WERI-Rb-1 (cell line): ENCODE data around the gene GADL1.
A peak's percentile ranks its signal among the peaks of the same experiment; 100 is the strongest.

Experiments
- DNase-seq: peaks from one replicate; pipeline ENCODE4 v3.0.0-alpha.2; 2020
- H3K27ac ChIP-seq: fragments of 250-450 bp; sonication (Bioruptor Pico); 2 replicates; pipeline ENCODE4 v1.5.1; 2020; ENCODE audit warnings: mild to moderate bottlenecking, moderate library complexity
- H3K27me3 ChIP-seq: fragments of 250-450 bp; sonication (Bioruptor Pico); 2 replicates; pipeline ENCODE4 v1.5.1; 2021; ENCODE audit warnings: mild to moderate bottlenecking, low read depth, moderate library complexity; ENCODE audit not compliant: insufficient read depth, severe bottlenecking
- H3K36me3 ChIP-seq: fragments of 250-450 bp; sonication (Bioruptor Pico); 2 replicates; pipeline ENCODE4 v1.5.1; 2020; ENCODE audit warnings: mild to moderate bottlenecking, moderate library complexity
- H3K4me3 ChIP-seq: 2 replicates; pipeline ENCODE4 v1.5.1; 2011; ENCODE audit warnings: low read depth, mild to moderate bottlenecking, control low read depth, low read length
- H3K9me3 ChIP-seq: fragments of 250-450 bp; sonication (Bioruptor Pico); 2 replicates; pipeline ENCODE4 v1.5.1; 2021; ENCODE audit warnings: mild to moderate bottlenecking, moderate library complexity; ENCODE audit not compliant: severe bottlenecking
- TF ChIP-seq, protein P1 (sequence below): IDR thresholded peaks from 2 replicates; pipeline ENCODE4 v1.5.1; 2011; ENCODE audit warnings: low read depth, mild to moderate bottlenecking, control low read depth, inconsistent platforms, low read length

GADL1 gene

DNA sequence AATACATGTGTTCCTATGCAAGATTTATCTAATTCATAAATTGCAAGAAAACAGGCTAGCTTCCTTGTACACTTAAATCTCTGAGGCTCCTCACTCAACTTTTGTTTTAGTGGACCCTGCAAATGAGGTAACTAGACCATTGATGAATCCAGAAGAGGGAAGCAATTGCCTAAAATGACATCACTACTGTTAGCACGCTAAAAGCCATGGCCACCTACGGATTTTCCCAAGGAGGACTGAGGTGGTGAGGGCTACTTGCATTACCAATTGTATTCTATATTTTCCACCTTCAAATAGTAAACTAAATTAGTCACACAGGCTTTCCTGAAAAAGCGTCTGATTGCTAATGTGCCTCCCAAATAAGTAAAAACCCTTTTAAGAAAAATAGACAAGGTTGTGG is 140.7 kb downstream of the GADL1 start:
- no peak overlapping the region for H3K27ac ChIP-seq
- no peaks in the 10 kb centered on the region for H3K36me3 ChIP-seq
- no peak overlapping the region for H3K4me3 ChIP-seq
- no peaks in the 10 kb centered on the region for H3K9me3 ChIP-seq
- no peaks in the 10 kb centered on the region for H3K27me3 ChIP-seq
- TF ChIP-seq, protein P1, sequence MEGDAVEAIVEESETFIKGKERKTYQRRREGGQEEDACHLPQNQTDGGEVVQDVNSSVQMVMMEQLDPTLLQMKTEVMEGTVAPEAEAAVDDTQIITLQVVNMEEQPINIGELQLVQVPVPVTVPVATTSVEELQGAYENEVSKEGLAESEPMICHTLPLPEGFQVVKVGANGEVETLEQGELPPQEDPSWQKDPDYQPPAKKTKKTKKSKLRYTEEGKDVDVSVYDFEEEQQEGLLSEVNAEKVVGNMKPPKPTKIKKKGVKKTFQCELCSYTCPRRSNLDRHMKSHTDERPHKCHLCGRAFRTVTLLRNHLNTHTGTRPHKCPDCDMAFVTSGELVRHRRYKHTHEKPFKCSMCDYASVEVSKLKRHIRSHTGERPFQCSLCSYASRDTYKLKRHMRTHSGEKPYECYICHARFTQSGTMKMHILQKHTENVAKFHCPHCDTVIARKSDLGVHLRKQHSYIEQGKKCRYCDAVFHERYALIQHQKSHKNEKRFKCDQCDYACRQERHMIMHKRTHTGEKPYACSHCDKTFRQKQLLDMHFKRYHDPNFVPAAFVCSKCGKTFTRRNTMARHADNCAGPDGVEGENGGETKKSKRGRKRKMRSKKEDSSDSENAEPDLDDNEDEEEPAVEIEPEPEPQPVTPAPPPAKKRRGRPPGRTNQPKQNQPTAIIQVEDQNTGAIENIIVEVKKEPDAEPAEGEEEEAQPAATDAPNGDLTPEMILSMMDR = no peak
- no peak for DNase-seq

DNA sequence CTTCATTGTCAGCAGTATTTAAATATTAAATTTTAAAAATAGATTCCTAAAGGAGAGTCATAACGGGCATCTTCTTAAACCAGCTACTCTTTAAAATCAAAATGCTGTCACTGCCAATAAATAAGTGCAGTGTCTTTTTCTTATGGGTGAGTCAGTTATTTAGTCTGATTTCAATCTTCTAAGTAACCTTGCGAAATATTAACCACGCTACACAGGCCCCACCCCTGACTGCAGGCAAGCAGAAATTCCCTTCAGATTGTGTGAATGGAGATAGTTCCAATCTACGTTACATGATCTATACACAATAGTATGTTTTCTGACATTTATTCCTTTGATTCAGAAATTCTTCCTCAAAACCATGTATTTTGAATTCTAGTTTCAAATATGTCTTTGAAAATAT is 141.5 kb downstream of the GADL1 start:
- Histone ChIP-seq H3K27me3 (no peaks in the 10 kb centered on the region), H3K36me3 (no peaks in the 10 kb centered on the region), H3K9me3 (no peaks in the 10 kb centered on the region), H3K27ac (no peak overlapping the region), H3K4me3 (no peak overlapping the region)
- TF ChIP-seq, protein P1 = no peak
- DNase-seq = no peak

DNA sequence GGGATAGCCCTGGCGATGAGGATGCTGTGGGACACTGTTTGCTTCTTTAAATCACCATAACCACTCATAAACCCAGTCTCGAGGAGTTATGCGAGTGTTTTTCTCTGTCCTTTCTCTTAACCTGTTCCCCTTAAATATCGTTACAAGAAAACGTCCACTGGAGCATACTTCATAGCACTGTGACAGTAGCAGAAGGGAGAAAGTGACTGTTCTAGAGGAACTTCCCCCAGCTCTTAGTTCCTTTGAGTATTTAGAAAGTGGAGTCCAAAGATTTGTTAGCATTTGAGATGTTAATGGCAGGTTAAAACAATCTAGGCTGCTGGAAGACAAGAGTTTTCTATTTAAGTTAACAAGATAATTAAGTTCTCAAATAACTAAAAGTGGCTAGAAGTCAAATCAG is 142.0 kb downstream of the GADL1 start:
- no peaks in the 10 kb centered on the region for H3K9me3 ChIP-seq
- H3K27me3 ChIP-seq = no peaks in the 10 kb centered on the region
- H3K36me3 ChIP-seq = no peaks in the 10 kb centered on the region
- DNase-seq = no peak
- TF ChIP-seq, protein P1 = no peak
- no peak overlapping the region for H3K27ac ChIP-seq
- no peak overlapping the region for H3K4me3 ChIP-seq

DNA sequence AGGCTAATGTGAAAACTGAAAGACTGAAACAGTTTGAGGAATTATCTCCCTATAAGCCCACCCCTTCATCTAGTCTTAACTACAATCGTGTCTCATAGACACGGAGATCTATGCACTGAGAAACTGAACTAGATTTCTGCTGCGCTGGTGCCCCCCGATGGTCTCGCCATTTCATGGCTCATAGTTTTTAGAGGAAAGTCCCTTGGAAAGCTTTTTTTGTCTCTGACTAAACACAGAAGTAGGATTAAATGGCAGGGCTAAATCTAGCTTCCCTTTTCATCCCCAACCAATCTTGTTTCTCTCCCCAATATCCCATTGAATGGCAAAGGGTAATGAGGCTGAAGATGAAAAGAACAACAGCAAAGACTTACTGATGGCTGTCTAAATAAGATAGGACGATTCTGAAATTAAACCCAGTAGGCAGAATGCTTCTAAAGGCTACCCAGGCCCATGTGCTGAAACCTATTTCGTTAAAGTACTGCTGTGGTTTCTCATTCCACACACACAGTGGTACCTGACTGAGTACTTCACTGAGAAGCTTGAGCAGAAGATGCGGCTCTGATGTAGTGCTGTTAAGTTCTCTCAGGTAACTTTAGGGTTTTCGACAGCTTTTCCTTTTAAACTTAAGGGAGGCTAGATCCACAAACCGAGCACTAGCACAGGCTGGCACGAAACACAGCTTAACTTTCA is 142.7 kb downstream of the GADL1 start:
- TF ChIP-seq, protein P1 = peak; percentile 38; the same call in 1 of the 2 replicates
- no peaks in the 10 kb centered on the region for H3K9me3 ChIP-seq
- peak; percentile 54 for DNase-seq
- no peak overlapping the region for H3K4me3 ChIP-seq
- no peaks in the 10 kb centered on the region for H3K36me3 ChIP-seq
- H3K27ac ChIP-seq = no peak overlapping the region
- no peaks in the 10 kb centered on the region for H3K27me3 ChIP-seq

DNA sequence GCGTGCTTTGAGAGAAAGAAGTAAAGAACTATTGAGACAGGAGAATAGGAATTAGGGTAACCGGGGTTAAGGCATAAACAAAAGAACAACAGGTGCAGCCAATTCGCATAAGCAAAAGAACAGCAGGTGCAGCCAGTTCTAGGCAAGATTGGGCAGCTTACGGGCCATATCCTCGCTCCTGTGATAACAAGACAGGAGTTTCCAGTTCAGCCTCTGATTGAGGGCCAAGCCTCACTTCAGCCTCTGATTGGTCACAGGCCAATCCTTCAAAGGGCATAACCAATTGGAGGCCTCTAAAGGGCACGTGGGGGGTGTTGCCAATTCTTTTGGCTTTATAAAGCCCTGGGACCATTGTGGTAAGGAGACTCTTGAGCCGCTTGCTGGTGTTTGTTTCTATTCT is 143.5 kb downstream of the GADL1 start:
- TF ChIP-seq, protein P1 = no peak
- Histone ChIP-seq H3K27me3 (no peaks in the 10 kb centered on the region), H3K4me3 (no peak overlapping the region), H3K27ac (no peak overlapping the region), H3K36me3 (no peaks in the 10 kb centered on the region), H3K9me3 (no peaks in the 10 kb centered on the region)
- DNase-seq = no peak

DNA sequence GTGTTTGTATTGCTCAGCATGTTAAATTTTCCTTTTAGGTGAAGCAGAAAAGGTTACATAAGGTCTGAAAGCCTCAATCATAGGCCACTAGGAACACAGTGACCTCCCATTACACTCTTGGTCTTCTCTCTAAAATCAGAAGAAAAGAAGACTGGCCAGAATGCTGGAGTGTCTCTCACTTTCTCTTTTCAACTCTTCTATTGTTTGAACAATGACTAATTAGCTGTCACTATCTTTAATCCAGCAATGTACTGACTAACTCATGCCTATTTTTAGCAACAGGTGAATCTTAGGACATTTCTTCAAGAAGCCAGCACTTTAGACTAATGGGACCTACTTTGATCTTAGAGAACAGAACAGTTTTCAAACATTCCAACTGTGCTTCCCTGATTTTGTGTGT is 145.2 kb downstream of the GADL1 start:
- no peak for DNase-seq
- H3K9me3 ChIP-seq = no peaks in the 10 kb centered on the region
- TF ChIP-seq, protein P1 = no peak
- H3K4me3 ChIP-seq = no peak overlapping the region
- H3K27me3 ChIP-seq = no peaks in the 10 kb centered on the region
- no peaks in the 10 kb centered on the region for H3K36me3 ChIP-seq
- H3K27ac ChIP-seq = no peak overlapping the region
